ENCODE data around the gene MTHFD2L. TPM values are rescaled to one million over a fixed set of nuclear protein-coding genes. Genes with fewer than 3 reads are reported as not detected.
A peak's percentile ranks its signal among the peaks of the same experiment; 100 is the strongest.

MTHFD2L gene
- total and polyA plus RNA-seq, 8 donors, result 4.9 to 11.4 (median 6.8) TPM

- TF ChIP-seq CTCF (IDR thresholded peaks at IDR 0.05), result no peak
- H3K4me1 ChIP-seq, result no peaks in the 10 kb centered on the region
- intact Hi-C loops (cut with DNase I), result loop anchor here in 1 of 3 donors (10.0 kb wide), 1 partner anchor 134 kb away; no protein-coding TSS in a partner anchor
- no peak overlapping the region for H3K4me3 ChIP-seq
- ATAC-seq, result no peak
- DNase-seq, result no peak
- H3K27ac ChIP-seq, result no peak overlapping the region
- H3K9me3 ChIP-seq, result no peaks in the 10 kb centered on the region
- no peak for FAIRE-seq
- H3K27me3 ChIP-seq, result no peaks in the 10 kb centered on the region
- H3K36me3 ChIP-seq, result no peaks in the 10 kb centered on the region
- WGBS, 2 donors, result 91 to 92% methylated on average over 3 of the region's 3 CpGs
Measured at GRCh38 chr4:74181219-74181618, 23.3 kb downstream of the MTHFD2L start.

GRCh38 chr4:74188912-74189311 lies 31.0 kb downstream of the MTHFD2L start:
- Histone ChIP-seq H3K9me3 (no peaks in the 10 kb centered on the region), H3K27me3 (no peaks in the 10 kb centered on the region), H3K4me1 (peaks cover 5 to 13% (median 5%) of the 10 kb centered on the region in 3 donors), H3K27ac (no peak overlapping the region), H3K4me3 (no peak overlapping the region), H3K36me3 (no peaks in the 10 kb centered on the region)
- intact Hi-C loops (cut with DNase I), result loop anchor here in 1 of 3 donors (10.0 kb wide), 1 partner anchor 126 kb away; no protein-coding TSS in a partner anchor
- ATAC-seq (no peak), FAIRE-seq (no peak), DNase-seq (no peak)
- 38 to 67% methylated on average over 2 of the region's 2 CpGs for WGBS, 2 donors
- TF ChIP-seq CTCF (IDR thresholded peaks at IDR 0.05), result no peak

GRCh38 chr4:74189331-74190043 lies 31.6 kb downstream of the MTHFD2L start:
- Histone ChIP-seq H3K36me3 (no peaks in the 10 kb centered on the region), H3K27ac (no peak overlapping the region), H3K9me3 (no peaks in the 10 kb centered on the region), H3K4me1 (peaks cover 5 to 13% (median 5%) of the 10 kb centered on the region in 3 donors), H3K4me3 (no peak overlapping the region), H3K27me3 (no peaks in the 10 kb centered on the region)
- ATAC-seq, result peak; percentile 56 to 88 (median 80)
- intact Hi-C loops (cut with DNase I), result loop anchor here in 2 of 3 donors (10.0 kb wide), 1 partner anchor 125 kb away; no protein-coding TSS in a partner anchor
- DNase-seq, result no peak
- TF ChIP-seq CTCF (IDR thresholded peaks at IDR 0.05), result peak; percentile 30 to 62 (median 48)
- 40% methylated on average over 2 of the region's 2 CpGs for WGBS, 2 donors
- peak; percentile 93 for FAIRE-seq

GRCh38 chr4:74190332-74190731 lies 32.4 kb downstream of the MTHFD2L start:
- DNase-seq (no peak), ATAC-seq (no peak), FAIRE-seq (no peak)
- intact Hi-C loops (cut with DNase I), result loop anchor here in 1 of 3 donors (10.0 kb wide), 1 partner anchor 124 kb away; no protein-coding TSS in a partner anchor
- no peak overlapping the region for H3K27ac ChIP-seq
- H3K9me3 ChIP-seq, result no peaks in the 10 kb centered on the region
- 92 to 93% methylated on average over 4 of the region's 4 CpGs for WGBS, 2 donors
- H3K4me1 ChIP-seq, result peaks cover 5 to 13% (median 5%) of the 10 kb centered on the region in 3 donors
- no peak overlapping the region for H3K4me3 ChIP-seq
- TF ChIP-seq CTCF (IDR thresholded peaks at IDR 0.05), result no peak
- no peaks in the 10 kb centered on the region for H3K27me3 ChIP-seq
- H3K36me3 ChIP-seq, result no peaks in the 10 kb centered on the region

- ATAC-seq, result peak; percentile 48 to 86 (median 68)
- no peak overlapping the region for H3K27ac ChIP-seq
- intact Hi-C loops (cut with DNase I), result loop anchor here in 1 of 3 donors (10.0 kb wide), 1 partner anchor 124 kb away; no protein-coding TSS in a partner anchor
Measured at GRCh38 chr4:74190919-74191397, 33.0 kb downstream of the MTHFD2L start.

More at GRCh38 chr4:74190919-74191397, 33.0 kb downstream of the MTHFD2L start:
- FAIRE-seq (no peak), DNase-seq (no peak)
- H3K36me3 ChIP-seq, result no peaks in the 10 kb centered on the region
- no peaks in the 10 kb centered on the region for H3K27me3 ChIP-seq
- H3K4me3 ChIP-seq, result no peak overlapping the region
- no peaks in the 10 kb centered on the region for H3K9me3 ChIP-seq
- TF ChIP-seq CTCF (IDR thresholded peaks at IDR 0.05), result no peak
- H3K4me1 ChIP-seq, result peaks cover 5 to 13% (median 5%) of the 10 kb centered on the region in 3 donors
- WGBS, 2 donors, result 48 to 50% methylated on average over 4 of the region's 4 CpGs

Data from pancreas (tissue), 10 donors.